Panc1 (cell line): ENCODE results near the gene CPNE7. TPM values are rescaled to one million over a fixed set of nuclear protein-coding genes. Genes with fewer than 3 reads are reported as not detected.
"Not testable (repeated sequence)": the region's sequence is repeated elsewhere in the genome, so short reads cannot be mapped to it uniquely, and the experiment has no call there.

ENCODE experiments used
- ATAC-seq: fragments of 200-7000 bp; cut with Tn5 transposase; 2 replicates; pipeline ENCODE4 v1.9.1; 2020; ENCODE audit warnings: mild to moderate bottlenecking, moderate library complexity
- BruUV-seq: library from RNA; stranded (reverse); fragments of 400-500 nt; replicated peaks from 2 replicates; lab custom pipeline; 2021; lab: Mats Ljungman, UMichigan
- CTCF ChIA-PET: fragments of 300-600 bp; sonication (Branson Sonifier 250); formaldehyde crosslinking; loops from one replicate; lab custom pipeline; 2022; ENCODE audit warnings: antibody characterized with exemption; lab: Charles Lee
- POLR2A ChIA-PET: fragments of 300-600 bp; sonication (Branson Sonifier 250); formaldehyde crosslinking; loops from one replicate; lab custom pipeline; 2022; ENCODE audit warnings: antibody characterized with exemption; lab: Charles Lee
- DNase-seq: peaks from one replicate; pipeline ENCODE4 v3.0.0-alpha.2; 2010; ENCODE audit warnings: low read depth, low spot score
- H3K27ac ChIP-seq: 2 replicates; pipeline ENCODE4 v1.5.1; 2011; ENCODE audit warnings: mild to moderate bottlenecking, low read length, inconsistent platforms
- H3K27me3 ChIP-seq: fragments of 200-500 bp; sonication (Bioruptor generic); 2 replicates; pipeline ENCODE4 v1.6.0; 2014; ENCODE audit warnings: low read length, inconsistent platforms; ENCODE audit not compliant: control insufficient read depth, insufficient read depth
- H3K36me3 ChIP-seq: fragments of 200-500 bp; sonication (Bioruptor generic); 2 replicates; pipeline ENCODE4 v1.5.1; 2014; ENCODE audit warnings: inconsistent platforms, mild to moderate bottlenecking, low read length, moderate library complexity; ENCODE audit not compliant: control insufficient read depth, insufficient read depth
- H3K4me1 ChIP-seq: 2 replicates; pipeline ENCODE4 v1.5.1; 2011; ENCODE audit warnings: inconsistent platforms, mild to moderate bottlenecking, low read length, moderate library complexity; ENCODE audit not compliant: control insufficient read depth, insufficient read depth
- H3K4me3 ChIP-seq, 2 experiments: 2 replicates each; pipeline ENCODE4 v1.5.1; 2011 to 2012; ENCODE audit warnings: low read depth in 2 of 2, low read length in 2 of 2, mild to moderate bottlenecking in 2 of 2, inconsistent platforms in 1 of 2, moderate library complexity in 1 of 2
- H3K9me3 ChIP-seq: fragments of 200-500 bp; sonication (Bioruptor generic); 2 replicates; pipeline ENCODE4 v1.5.1; 2014; ENCODE audit warnings: low read depth, mild to moderate bottlenecking, inconsistent platforms, low read length, moderate library complexity; ENCODE audit not compliant: control insufficient read depth, insufficient read depth
- POLR2AphosphoS5 ChIP-seq: IDR thresholded peaks from 2 replicates; pipeline ENCODE4 v1.6.1; 2012; ENCODE audit warnings: mild to moderate bottlenecking, low read depth, low read length, moderate library complexity
- REST ChIP-seq, 2 experiments: IDR thresholded peaks; 2 replicates each; pipeline ENCODE4 v1.6.1; 2011 to 2012; ENCODE audit warnings: low read depth in 2 of 2, control low read depth in 1 of 2, low read length in 1 of 2, mild to moderate bottlenecking in 1 of 2, moderate library complexity in 1 of 2; ENCODE audit not compliant: insufficient read depth in 1 of 2
- SIN3A ChIP-seq: IDR thresholded peaks from 2 replicates; pipeline ENCODE4 v1.6.1; 2012; ENCODE audit warnings: low read depth, mild to moderate bottlenecking, low read length, moderate library complexity, borderline replicate concordance; ENCODE audit not compliant: insufficient read depth
- TCF7L2 ChIP-seq: IDR thresholded peaks from 2 replicates; pipeline ENCODE4 v1.6.1; 2011; ENCODE audit warnings: mild to moderate bottlenecking, low read depth, low read length, inconsistent platforms
- in situ Hi-C: cut with HindIII; loops from 2 replicates; pipeline ENCODE4 v1.10.0; 2016; ENCODE audit warnings: low sequenced_read_pairs, low pct_unique_long_range_greater_than_20kb
- intact Hi-C: fragments of 100-400 bp; cut with micrococcal nuclease; formaldehyde crosslinking; loops from one replicate; pipeline ENCODE4 v1.10.0; 2022; ENCODE audit not compliant: unreplicated experiment
- total RNA-seq: library from RNA; stranded (reverse); gene quantifications from one replicate; pipeline ENCODE4 v1.2.1, GENCODE V29; 2021; ENCODE audit not compliant: unreplicated experiment
- TF ChIP-seq, protein P1 (sequence below): fragments of 450-650 bp; IDR thresholded peaks from 2 replicates; pipeline ENCODE4 v1.5.1; 2017; ENCODE audit warnings: mild to moderate bottlenecking

Gene CPNE7
- total RNA-seq, 1 experiment from 2014 or later, result 32.7 TPM

DNA sequence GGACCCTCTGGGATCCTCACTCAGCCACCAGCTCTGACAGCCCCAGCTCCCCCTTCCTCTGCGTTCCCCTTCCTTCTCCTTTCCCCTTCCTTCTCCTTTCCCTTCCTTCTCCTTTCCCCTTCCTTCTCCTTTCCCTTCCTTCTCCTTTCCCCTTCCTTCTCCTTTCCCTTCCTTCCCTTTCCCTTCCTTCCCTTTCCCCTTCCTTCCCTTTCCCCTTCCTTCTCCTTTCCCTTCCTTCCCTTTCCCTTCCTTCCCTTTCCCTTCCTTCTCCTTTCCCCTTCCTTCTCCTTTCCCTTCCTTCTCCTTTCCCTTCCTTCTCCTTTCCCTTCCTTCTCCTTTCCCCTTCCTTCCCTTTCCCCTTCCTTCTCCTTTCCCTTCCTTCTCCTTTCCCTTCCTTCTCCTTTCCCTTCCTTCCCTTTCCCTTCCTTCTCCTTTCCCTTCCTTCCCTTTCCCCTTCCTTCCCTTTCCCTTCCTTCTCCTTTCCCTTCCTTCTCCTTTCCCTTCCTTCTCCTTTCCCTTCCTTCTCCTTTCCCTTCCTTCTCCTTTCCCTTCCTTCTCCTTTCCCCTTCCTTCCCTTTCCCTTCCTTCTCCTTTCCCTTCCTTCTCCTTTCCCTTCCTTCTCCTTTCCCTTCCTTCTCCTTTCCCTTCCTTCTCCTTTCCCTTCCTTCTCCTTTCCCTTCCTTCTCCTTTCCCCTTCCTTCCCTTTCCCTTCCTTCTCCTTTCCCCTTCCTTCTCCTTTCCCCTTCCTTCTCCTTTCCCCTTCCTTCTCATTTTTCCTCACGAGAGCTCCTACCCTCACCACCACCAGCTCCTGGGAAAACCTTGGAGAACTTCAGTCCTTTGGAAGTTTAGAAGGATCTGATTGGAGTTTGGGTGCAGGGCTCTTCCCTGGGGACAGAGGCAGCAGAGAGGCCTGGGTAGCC lies 59.2 kb downstream of the CPNE7 start:
- H3K4me3 ChIP-seq, in situ Hi-C loops, DNase-seq, POLR2A ChIA-PET, H3K4me1 ChIP-seq, H3K27ac ChIP-seq, H3K9me3 ChIP-seq, intact Hi-C loops, H3K27me3 ChIP-seq, ATAC-seq, BruUV-seq, CTCF ChIA-PET, H3K36me3 ChIP-seq: not testable (repeated sequence)

- Histone ChIP-seq H3K4me3 (no peak overlapping the region), H3K36me3 (no peaks in the 10 kb centered on the region), H3K4me1 (peaks cover 3% of the 10 kb centered on the region), H3K27ac (no peak overlapping the region), H3K9me3 (no peaks in the 10 kb centered on the region), H3K27me3 (peaks cover 4% of the 10 kb centered on the region)
- no TSS peak for BruUV-seq
- no peak for DNase-seq
- CTCF ChIA-PET, result no interaction called here
- intact Hi-C loops, result no loop called here
- TF ChIP-seq SIN3A (no peak), TCF7L2 (no peak), REST (IDR thresholded peaks at IDR 0.05; ENCODE audit: insufficient read depth in 1 of 2, low read depth in 2 of 2, low read length in 1 of 2) (no peak), POLR2AphosphoS5 (no peak)
- TF ChIP-seq, protein P1, sequence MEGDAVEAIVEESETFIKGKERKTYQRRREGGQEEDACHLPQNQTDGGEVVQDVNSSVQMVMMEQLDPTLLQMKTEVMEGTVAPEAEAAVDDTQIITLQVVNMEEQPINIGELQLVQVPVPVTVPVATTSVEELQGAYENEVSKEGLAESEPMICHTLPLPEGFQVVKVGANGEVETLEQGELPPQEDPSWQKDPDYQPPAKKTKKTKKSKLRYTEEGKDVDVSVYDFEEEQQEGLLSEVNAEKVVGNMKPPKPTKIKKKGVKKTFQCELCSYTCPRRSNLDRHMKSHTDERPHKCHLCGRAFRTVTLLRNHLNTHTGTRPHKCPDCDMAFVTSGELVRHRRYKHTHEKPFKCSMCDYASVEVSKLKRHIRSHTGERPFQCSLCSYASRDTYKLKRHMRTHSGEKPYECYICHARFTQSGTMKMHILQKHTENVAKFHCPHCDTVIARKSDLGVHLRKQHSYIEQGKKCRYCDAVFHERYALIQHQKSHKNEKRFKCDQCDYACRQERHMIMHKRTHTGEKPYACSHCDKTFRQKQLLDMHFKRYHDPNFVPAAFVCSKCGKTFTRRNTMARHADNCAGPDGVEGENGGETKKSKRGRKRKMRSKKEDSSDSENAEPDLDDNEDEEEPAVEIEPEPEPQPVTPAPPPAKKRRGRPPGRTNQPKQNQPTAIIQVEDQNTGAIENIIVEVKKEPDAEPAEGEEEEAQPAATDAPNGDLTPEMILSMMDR, result no peak
- ATAC-seq, result no peak
- in situ Hi-C loops, result no loop called here
- POLR2A ChIA-PET, result no interaction called here
Observed at GRCh38 chr16:89636663-89637062, 61.1 kb downstream of the CPNE7 start.

DNA sequence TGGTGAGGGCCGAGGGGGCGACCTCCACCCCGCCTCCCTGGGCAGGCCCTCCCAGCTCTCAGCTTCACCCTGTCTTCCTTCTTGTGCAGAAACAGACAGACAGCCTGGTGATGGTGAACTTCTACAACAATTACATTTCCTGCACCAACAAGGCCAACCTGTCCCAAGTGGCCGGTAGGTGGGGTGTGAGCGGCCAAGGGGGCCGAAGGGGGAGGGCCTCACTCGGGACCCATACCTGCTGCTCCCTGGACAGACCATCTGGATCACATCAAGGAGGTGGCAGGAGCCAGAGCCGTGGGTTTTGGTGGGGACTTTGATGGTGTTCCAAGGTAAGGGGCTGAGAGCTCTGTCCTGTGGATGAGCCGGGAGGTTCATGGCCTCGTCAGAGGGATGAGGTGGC lies 61.8 kb downstream of the CPNE7 start:
- H3K4me1 ChIP-seq, result peaks cover 7% of the 10 kb centered on the region
- intact Hi-C loops, result no loop called here

More for the DNA sequence above, 61.8 kb downstream of the CPNE7 start:
- POLR2A ChIA-PET, result no interaction called here
- Histone ChIP-seq H3K27ac (no peak overlapping the region), H3K9me3 (no peaks in the 10 kb centered on the region), H3K36me3 (no peaks in the 10 kb centered on the region), H3K27me3 (peaks cover 4% of the 10 kb centered on the region), H3K4me3 (no peak overlapping the region)
- no peak for ATAC-seq
- no peak for DNase-seq
- BruUV-seq, result no TSS peak
- in situ Hi-C loops, result no loop called here
- TF ChIP-seq TCF7L2, result no peak
- TF ChIP-seq REST (IDR thresholded peaks at IDR 0.05; ENCODE audit: insufficient read depth in 1 of 2, low read depth in 2 of 2, low read length in 1 of 2), result no peak
- TF ChIP-seq, protein P1, result no peak
- TF ChIP-seq SIN3A, result no peak
- TF ChIP-seq POLR2AphosphoS5, result no peak
- CTCF ChIA-PET, result interaction anchor here (0.5 kb wide), 1 partner anchor 22 kb away, joined by 3 read pairs; no protein-coding TSS in a partner anchor
